Measurements from ENCODE around the gene P2RY14. TPM values are rescaled to one million over a fixed set of nuclear protein-coding genes. Genes with fewer than 3 reads are reported as not detected.

P2RY14 gene
- total RNA-seq, 1 donor from 2014 or later, result not detected

- Mint-ChIP-seq H3K27ac (ENCODE audit: unreplicated experiment) (no peak overlapping the region), H3K9me3 (ENCODE audit: unreplicated experiment) (no peaks in the 10 kb centered on the region), H3K4me3 (ENCODE audit: unreplicated experiment) (no peak overlapping the region), H3K36me3 (ENCODE audit: unreplicated experiment) (no peaks in the 10 kb centered on the region), H3K27me3 (ENCODE audit: unreplicated experiment) (no peaks in the 10 kb centered on the region), H3K4me1 (ENCODE audit: unreplicated experiment) (peaks cover 5% of the 10 kb centered on the region)
- no peak for TF ChIP-seq CTCF (IDR thresholded peaks at IDR 0.05)
- DNase-seq (ENCODE audit: extremely low spot score, unreplicated experiment), result no peak
These were observed 7.6 kb upstream of the P2RY14 start for GRCh38 chr3:151285940-151286339.

- no peak overlapping the region for H3K4me3 Mint-ChIP-seq (ENCODE audit: unreplicated experiment)
- no peak for TF ChIP-seq CTCF (IDR thresholded peaks at IDR 0.05)
- no peaks in the 10 kb centered on the region for H3K27me3 Mint-ChIP-seq (ENCODE audit: unreplicated experiment)
- peaks cover 5% of the 10 kb centered on the region for H3K4me1 Mint-ChIP-seq (ENCODE audit: unreplicated experiment)
- no peaks in the 10 kb centered on the region for H3K9me3 Mint-ChIP-seq (ENCODE audit: unreplicated experiment)
- no peak overlapping the region for H3K27ac Mint-ChIP-seq (ENCODE audit: unreplicated experiment)
- no peaks in the 10 kb centered on the region for H3K36me3 Mint-ChIP-seq (ENCODE audit: unreplicated experiment)
- DNase-seq (ENCODE audit: extremely low spot score, unreplicated experiment), result no peak
These were observed 5.6 kb upstream of the P2RY14 start for GRCh38 chr3:151283907-151284461.

- Mint-ChIP-seq H3K4me3 (ENCODE audit: unreplicated experiment) (no peak overlapping the region), H3K4me1 (ENCODE audit: unreplicated experiment) (peaks cover 5% of the 10 kb centered on the region), H3K9me3 (ENCODE audit: unreplicated experiment) (no peaks in the 10 kb centered on the region), H3K27me3 (ENCODE audit: unreplicated experiment) (no peaks in the 10 kb centered on the region), H3K27ac (ENCODE audit: unreplicated experiment) (no peak overlapping the region), H3K36me3 (ENCODE audit: unreplicated experiment) (no peaks in the 10 kb centered on the region)
- DNase-seq (ENCODE audit: extremely low spot score, unreplicated experiment), result no peak
- no peak for TF ChIP-seq CTCF (IDR thresholded peaks at IDR 0.05)
These were observed 5.0 kb upstream of the P2RY14 start for GRCh38 chr3:151283387-151283786.

- DNase-seq (ENCODE audit: extremely low spot score, unreplicated experiment), result no peak
- Mint-ChIP-seq H3K27me3 (ENCODE audit: unreplicated experiment) (no peaks in the 10 kb centered on the region), H3K36me3 (ENCODE audit: unreplicated experiment) (no peaks in the 10 kb centered on the region), H3K4me1 (ENCODE audit: unreplicated experiment) (peaks cover 5% of the 10 kb centered on the region), H3K9me3 (ENCODE audit: unreplicated experiment) (no peaks in the 10 kb centered on the region), H3K27ac (ENCODE audit: unreplicated experiment) (no peak overlapping the region), H3K4me3 (ENCODE audit: unreplicated experiment) (no peak overlapping the region)
- TF ChIP-seq CTCF (IDR thresholded peaks at IDR 0.05), result peak; percentile 77
These were observed 4.6 kb upstream of the P2RY14 start for GRCh38 chr3:151282921-151283320.

- peaks cover 5% of the 10 kb centered on the region for H3K4me1 Mint-ChIP-seq (ENCODE audit: unreplicated experiment)
- H3K27me3 Mint-ChIP-seq (ENCODE audit: unreplicated experiment), result no peaks in the 10 kb centered on the region
- TF ChIP-seq CTCF (IDR thresholded peaks at IDR 0.05), result no peak
- no peaks in the 10 kb centered on the region for H3K9me3 Mint-ChIP-seq (ENCODE audit: unreplicated experiment)
- DNase-seq (ENCODE audit: extremely low spot score, unreplicated experiment), result no peak
- H3K27ac Mint-ChIP-seq (ENCODE audit: unreplicated experiment), result no peak overlapping the region
- no peak overlapping the region for H3K4me3 Mint-ChIP-seq (ENCODE audit: unreplicated experiment)
- no peaks in the 10 kb centered on the region for H3K36me3 Mint-ChIP-seq (ENCODE audit: unreplicated experiment)
These were observed 3.5 kb upstream of the P2RY14 start for GRCh38 chr3:151281671-151282324.

Data from osteocyte (in vitro differentiated cells).